Measurements from ENCODE around the gene ATP1A4.

DNA sequence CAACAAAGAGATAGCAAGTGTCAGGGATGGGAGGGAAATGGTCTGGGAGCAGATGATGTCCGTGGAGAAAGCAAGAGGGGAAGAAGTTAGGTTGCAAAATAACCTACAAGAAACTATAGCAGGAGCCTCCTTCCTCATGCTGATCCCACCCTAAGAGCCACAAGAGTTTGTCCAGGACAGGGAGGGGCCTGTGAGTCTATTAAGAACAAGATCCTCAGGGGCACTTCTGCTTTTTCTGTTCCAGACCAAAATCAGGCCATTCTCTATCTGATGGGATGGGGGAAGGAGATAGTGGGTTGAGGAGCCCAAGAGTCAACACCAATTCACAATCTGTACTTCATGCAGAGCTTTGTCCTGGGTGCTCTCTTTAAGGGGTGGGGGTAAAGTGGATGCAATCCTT is 7.7 kb upstream of the ATP1A4 start:
- TF ChIP-seq, protein P1, sequence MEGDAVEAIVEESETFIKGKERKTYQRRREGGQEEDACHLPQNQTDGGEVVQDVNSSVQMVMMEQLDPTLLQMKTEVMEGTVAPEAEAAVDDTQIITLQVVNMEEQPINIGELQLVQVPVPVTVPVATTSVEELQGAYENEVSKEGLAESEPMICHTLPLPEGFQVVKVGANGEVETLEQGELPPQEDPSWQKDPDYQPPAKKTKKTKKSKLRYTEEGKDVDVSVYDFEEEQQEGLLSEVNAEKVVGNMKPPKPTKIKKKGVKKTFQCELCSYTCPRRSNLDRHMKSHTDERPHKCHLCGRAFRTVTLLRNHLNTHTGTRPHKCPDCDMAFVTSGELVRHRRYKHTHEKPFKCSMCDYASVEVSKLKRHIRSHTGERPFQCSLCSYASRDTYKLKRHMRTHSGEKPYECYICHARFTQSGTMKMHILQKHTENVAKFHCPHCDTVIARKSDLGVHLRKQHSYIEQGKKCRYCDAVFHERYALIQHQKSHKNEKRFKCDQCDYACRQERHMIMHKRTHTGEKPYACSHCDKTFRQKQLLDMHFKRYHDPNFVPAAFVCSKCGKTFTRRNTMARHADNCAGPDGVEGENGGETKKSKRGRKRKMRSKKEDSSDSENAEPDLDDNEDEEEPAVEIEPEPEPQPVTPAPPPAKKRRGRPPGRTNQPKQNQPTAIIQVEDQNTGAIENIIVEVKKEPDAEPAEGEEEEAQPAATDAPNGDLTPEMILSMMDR (conservative IDR thresholded peaks at IDR 0.05 in 1 of 2, IDR thresholded peaks at IDR 0.05 in 1 of 2; ENCODE audit: low read depth in 1 of 2, low read length in 2 of 2): no peak
- TF ChIP-seq EZH2 (IDR thresholded peaks at IDR 0.05; ENCODE audit: low read length, missing control alignments): no peak

Measured in fibroblast of lung (primary cell).